Inflammatory macrophage (primary cell): ENCODE measurements around the gene ABI1.
A peak's percentile ranks its signal among the peaks of the same experiment; 100 is the strongest.
"Not testable (repeated sequence)": the region's sequence is repeated elsewhere in the genome, so short reads cannot be mapped to it uniquely, and the experiment has no call there.

ENCODE experiments used
- DNase-seq, 2 donors: peaks; one replicate each; pipeline ENCODE4 v3.0.0-alpha.2; 2020 to 2022
- total RNA-seq, 18 experiments: gene quantifications; one replicate each; lab custom pipeline; 2026; ENCODE audit warnings: mixed read lengths in 6 of 18, inconsistent platforms in 2 of 18; lab: John Stamatoyannopoulos, UW

The ABI1 gene
- total RNA-seq = 151 to 317 (median 181) reads per million in 18 experiments

GRCh38 chr10:26860443-26861204, at the start of gene ABI1:
Gene ABI1 (minus strand): TSS chr10:26860958. CDS start chr10:26860863, 95 bp downstream.
- peak; percentile 99 to 100 for DNase-seq

- DNase-seq = no peak
Measured at GRCh38 chr10:26909753-26910152, 49.0 kb upstream of the ABI1 start.

- not testable (repeated sequence) for DNase-seq
Measured at GRCh38 chr10:26905253-26905781, 44.6 kb upstream of the ABI1 start.

GRCh38 chr10:26903431-26904217, 42.9 kb upstream of the ABI1 start:
- DNase-seq = no peak

- DNase-seq = not testable (repeated sequence)
Measured at GRCh38 chr10:26892306-26892923, 31.7 kb upstream of the ABI1 start.

- peak; percentile 65 to 74 for DNase-seq
Measured at GRCh38 chr10:26890956-26891355, 30.2 kb upstream of the ABI1 start.

GRCh38 chr10:26887611-26888215, 27.0 kb upstream of the ABI1 start:
- no peak for DNase-seq

GRCh38 chr10:26881600-26882331, 21.0 kb upstream of the ABI1 start:
- DNase-seq = peak; percentile 62 to 63

- DNase-seq = peak; percentile 6 to 26
Measured at GRCh38 chr10:26879744-26880143, 19.0 kb upstream of the ABI1 start.

- DNase-seq = peak in 1 of 2 donors; percentile 35
Measured at GRCh38 chr10:26870766-26871165, 10.0 kb upstream of the ABI1 start.

- peak; percentile 65 to 76 for DNase-seq
Measured at GRCh38 chr10:26869528-26869927, 8.8 kb upstream of the ABI1 start.

GRCh38 chr10:26863351-26864076, 2.8 kb upstream of the ABI1 start:
- peak; percentile 42 to 43 for DNase-seq

GRCh38 chr10:26861205-26861998, 644 bp upstream of the ABI1 start:
- DNase-seq = no peak

GRCh38 chr10:26860102-26860442, 686 bp downstream of the ABI1 start:
- DNase-seq = peak; percentile 72 to 75

- no peak for DNase-seq
Measured at GRCh38 chr10:26859241-26860101, 1.3 kb downstream of the ABI1 start.

GRCh38 chr10:26858707-26859034, 2.1 kb downstream of the ABI1 start:
- DNase-seq = peak; percentile 29 to 36

GRCh38 chr10:26857991-26858706, 2.6 kb downstream of the ABI1 start:
- peak; percentile 20 to 54 for DNase-seq

GRCh38 chr10:26857553-26857952, 3.2 kb downstream of the ABI1 start:
- not testable (repeated sequence) for DNase-seq

- peak; percentile 35 to 36 for DNase-seq
Measured at GRCh38 chr10:26855186-26855585, 5.6 kb downstream of the ABI1 start.
